ENCODE data around the gene BDP1.
"Not testable (repeated sequence)": the region's sequence is repeated elsewhere in the genome, so short reads cannot be mapped to it uniquely, and the experiment has no call there.

DNA sequence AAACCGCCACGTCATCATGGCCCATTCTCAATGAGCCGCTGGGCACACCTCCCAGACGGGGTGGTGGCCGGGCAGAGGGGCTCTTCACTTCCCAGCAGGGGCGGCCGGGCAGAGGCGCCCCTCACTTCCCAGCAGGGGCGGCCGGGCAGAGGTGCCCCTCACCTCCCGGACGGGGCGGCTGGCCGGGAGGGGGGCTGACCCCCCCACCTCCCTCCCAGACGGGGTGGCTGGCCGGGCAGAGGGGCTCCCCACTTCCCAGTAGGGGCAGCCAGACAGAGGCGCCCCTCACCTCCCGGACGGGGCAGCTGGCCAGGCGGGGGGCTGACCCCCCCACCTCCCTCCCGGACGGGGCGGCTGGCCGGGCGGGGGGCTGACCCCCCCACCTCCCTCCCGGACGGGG lies 96.1 kb downstream of the BDP1 start:
- not testable (repeated sequence) for TF ChIP-seq CTCF, POLR2A (IDR thresholded peaks at IDR 0.05)

Measured in testis (tissue), 2 donors.